ENCODE results near the gene CD302. TPM values are rescaled to one million over a fixed set of nuclear protein-coding genes. Genes with fewer than 3 reads are reported as not detected.

The CD302 gene
- total and polyA plus RNA-seq, 10 of the 15 experiments (the other 5 are each of a cell fraction or from before 2014, with no cell fraction given), result 0.48 to 4.0 (median 2.1) TPM

- FAIRE-seq (no peak), DNase-seq (ENCODE audit: low read depth, low spot score) (no peak), ATAC-seq (no peak)
- intact Hi-C loops (cut with micrococcal nuclease; ENCODE audit: unreplicated experiment), result no loop called here
- in situ Hi-C loops (cut with MboI), result no loop called here
- Histone ChIP-seq H3K4me2 (ENCODE audit: control insufficient read depth, insufficient read depth) (no peak overlapping the region), H3K9ac (ENCODE audit: control insufficient read depth, insufficient read depth, low read length) (no peak overlapping the region), H3K27ac (ENCODE audit: control insufficient read depth, insufficient read depth) (no peak overlapping the region), H3K4me1 (ENCODE audit: control insufficient read depth, insufficient read depth, low read length) (no peaks in the 10 kb centered on the region), H3K9me3 (replicated peaks; ENCODE audit: control insufficient read depth, insufficient read depth, low read length) (no peaks in the 10 kb centered on the region), H3K36me3 (ENCODE audit: control insufficient read depth in 2 of 2, insufficient read depth in 2 of 2, low read length in 1 of 2) (peaks cover 0 to 4% of the 10 kb centered on the region in 2 experiments; a peak in 3 of 4 replicates), H3K79me2 (ENCODE audit: control insufficient read depth, insufficient read depth, low read length) (no peaks in the 10 kb centered on the region), H4K20me1 (ENCODE audit: control insufficient read depth, insufficient read depth) (no peaks in the 10 kb centered on the region), H3K4me3 (no peak overlapping the region), H3K27me3 (replicated peaks in 1 of 2; ENCODE audit: control insufficient read depth in 2 of 2, insufficient read depth in 2 of 2, low read length in 1 of 2) (no peaks in the 10 kb centered on the region), H2AFZ (ENCODE audit: control insufficient read depth, low read depth, low read length) (no peak overlapping the region)
- RAD21 ChIA-PET (ENCODE audit: unreplicated experiment), result no interaction called here
- no peak for TF ChIP-seq GABPA (IDR thresholded peaks at IDR 0.05; ENCODE audit: low read depth)
- TF ChIP-seq PBX3 (IDR thresholded peaks at IDR 0.05; ENCODE audit: insufficient replicate concordance, low read depth, low read length), result no peak
- TF ChIP-seq BCL3 (IDR thresholded peaks at IDR 0.05; ENCODE audit: borderline replicate concordance, insufficient read depth, low read depth, low read length, poor library complexity, severe bottlenecking), result no peak
- TF ChIP-seq MEF2A (IDR thresholded peaks at IDR 0.05; ENCODE audit: insufficient read depth, low read depth, low read length), result no peak
- TF ChIP-seq, protein P1, sequence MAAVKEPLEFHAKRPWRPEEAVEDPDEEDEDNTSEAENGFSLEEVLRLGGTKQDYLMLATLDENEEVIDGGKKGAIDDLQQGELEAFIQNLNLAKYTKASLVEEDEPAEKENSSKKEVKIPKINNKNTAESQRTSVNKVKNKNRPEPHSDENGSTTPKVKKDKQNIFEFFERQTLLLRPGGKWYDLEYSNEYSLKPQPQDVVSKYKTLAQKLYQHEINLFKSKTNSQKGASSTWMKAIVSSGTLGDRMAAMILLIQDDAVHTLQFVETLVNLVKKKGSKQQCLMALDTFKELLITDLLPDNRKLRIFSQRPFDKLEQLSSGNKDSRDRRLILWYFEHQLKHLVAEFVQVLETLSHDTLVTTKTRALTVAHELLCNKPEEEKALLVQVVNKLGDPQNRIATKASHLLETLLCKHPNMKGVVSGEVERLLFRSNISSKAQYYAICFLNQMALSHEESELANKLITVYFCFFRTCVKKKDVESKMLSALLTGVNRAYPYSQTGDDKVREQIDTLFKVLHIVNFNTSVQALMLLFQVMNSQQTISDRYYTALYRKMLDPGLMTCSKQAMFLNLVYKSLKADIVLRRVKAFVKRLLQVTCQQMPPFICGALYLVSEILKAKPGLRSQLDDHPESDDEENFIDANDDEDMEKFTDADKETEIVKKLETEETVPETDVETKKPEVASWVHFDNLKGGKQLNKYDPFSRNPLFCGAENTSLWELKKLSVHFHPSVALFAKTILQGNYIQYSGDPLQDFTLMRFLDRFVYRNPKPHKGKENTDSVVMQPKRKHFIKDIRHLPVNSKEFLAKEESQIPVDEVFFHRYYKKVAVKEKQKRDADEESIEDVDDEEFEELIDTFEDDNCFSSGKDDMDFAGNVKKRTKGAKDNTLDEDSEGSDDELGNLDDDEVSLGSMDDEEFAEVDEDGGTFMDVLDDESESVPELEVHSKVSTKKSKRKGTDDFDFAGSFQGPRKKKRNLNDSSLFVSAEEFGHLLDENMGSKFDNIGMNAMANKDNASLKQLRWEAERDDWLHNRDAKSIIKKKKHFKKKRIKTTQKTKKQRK (IDR thresholded peaks at IDR 0.05; ENCODE audit: low read depth, low read length), result no peak
- no peak for TF ChIP-seq SIX5 (IDR thresholded peaks at IDR 0.05; ENCODE audit: low read depth, low read length, severe bottlenecking)
- TF ChIP-seq RAD51 (IDR thresholded peaks at IDR 0.05), result no peak
- POLR2A ChIA-PET, result no interaction called here
- SMC1A ChIA-PET (ENCODE audit: uncharacterized antibody, unreplicated experiment), result no interaction called here
- 48% methylated on average over 2 of the region's 2 CpGs for WGBS (ENCODE audit: insufficient coverage, insufficient replicate concordance, low lambda C conversion rate, missing lambda C conversion rate)
- no TSS peak for BruUV-seq (replicated peaks)
- CTCF ChIA-PET, result interaction anchor here (0.8 kb wide), 1 partner anchor 12 kb away, joined by 3 read pairs; no protein-coding TSS in a partner anchor
These were observed 48.6 kb upstream of the CD302 start for GRCh38 chr2:159846564-159846963.
